Measurements from ENCODE around the gene ICAM4.

- TF ChIP-seq CTCF (IDR thresholded peaks at IDR 0.05; ENCODE audit: low read depth, low read length, poor library complexity, severe bottlenecking) (no peak), EZH2phosphoT487 (IDR thresholded peaks at IDR 0.05; ENCODE audit: borderline replicate concordance, low read length) (no peak)
Measured at GRCh38 chr19:10251792-10252694, 34.7 kb upstream of the ICAM4 start, which contains the start of gene MRPL4.

Measured in DOHH2 (cell line).